K562 (cell line): ENCODE data around the gene ATP9B. TPM values are rescaled to one million over a fixed set of nuclear protein-coding genes. Genes with fewer than 3 reads are reported as not detected.

Experiments
- CREBBP ChIP-seq: IDR thresholded peaks from one replicate; pipeline ENCODE4 v1.6.1; 2012; ENCODE audit warnings: low read depth, mild to moderate bottlenecking, control low read depth, inconsistent platforms, low read length
- CSDE1 ChIP-seq, 2 experiments: fragments of 450-650 bp; IDR thresholded peaks; 2 replicates each; pipeline ENCODE4 v1.6.1; 2016; ENCODE audit warnings: mild to moderate bottlenecking in 1 of 2
- EHMT2 ChIP-seq: fragments of 450-650 bp; IDR thresholded peaks from 2 replicates; pipeline ENCODE4 v1.6.1; 2018; ENCODE audit warnings: antibody characterized with exemption
- FOSL1 ChIP-seq: fragments of 200-800 bp; sonication (Bioruptor generic); conservative IDR thresholded peaks from 2 replicates; pipeline ENCODE4 v1.6.1; 2016; ENCODE audit warnings: missing genetic modification characterization, missing compliant biosample characterization
- FOXJ3 ChIP-seq: sonication (generic); formaldehyde crosslinking; IDR thresholded peaks from 2 replicates; pipeline ENCODE4 v1.4.0; 2020; ENCODE audit warnings: mild to moderate bottlenecking, missing genetic modification reagents
- FOXM1 ChIP-seq, 2 experiments: fragments of 450-650 bp in 1 of 2; sonication (generic) in 1 of 2; formaldehyde crosslinking in 1 of 2; IDR thresholded peaks; 2 replicates each; pipeline versions ENCODE4 v1.6.1 to v1.9.0; 2017 to 2022; ENCODE audit warnings: low read depth in 2 of 2, mild to moderate bottlenecking in 2 of 2, missing genetic modification reagents in 1 of 2, moderate library complexity in 1 of 2
- HDAC8 ChIP-seq: fragments of 450-650 bp; IDR thresholded peaks from 2 replicates; pipeline ENCODE4 v1.6.1; 2016; ENCODE audit warnings: mild to moderate bottlenecking, missing genetic modification characterization, moderate library complexity, missing compliant biosample characterization
- KLF16 ChIP-seq: IDR thresholded peaks from 2 replicates; pipeline ENCODE4 v1.6.1; 2016; ENCODE audit warnings: antibody characterized with exemption
- MGA ChIP-seq: fragments of 450-650 bp; IDR thresholded peaks from 2 replicates; pipeline ENCODE4 v1.6.1; 2016; ENCODE audit warnings: mild to moderate bottlenecking, moderate library complexity
- NR0B1 ChIP-seq: fragments of 450-650 bp; IDR thresholded peaks from one replicate; pipeline ENCODE4 v1.6.1; 2018; ENCODE audit warnings: mild to moderate bottlenecking, moderate library complexity; ENCODE audit not compliant: partially characterized antibody
- NR3C1 ChIP-seq: sonication (generic); formaldehyde crosslinking; IDR thresholded peaks from 2 replicates; pipeline ENCODE4 v1.8.1; 2022; ENCODE audit warnings: missing genetic modification reagents
- PTRF ChIP-seq: fragments of 450-650 bp; IDR thresholded peaks from 2 replicates; pipeline ENCODE4 v1.6.1; 2016; ENCODE audit warnings: mild to moderate bottlenecking, missing genetic modification characterization, missing compliant biosample characterization
- USF2 ChIP-seq: sonication (generic); formaldehyde crosslinking; IDR thresholded peaks from 2 replicates; pipeline ENCODE4 v1.5.0; 2020; ENCODE audit warnings: missing genetic modification reagents
- ZNF174 ChIP-seq: fragments of 250-450 bp; sonication (Bioruptor Pico); IDR thresholded peaks from 2 replicates; pipeline ENCODE4 v1.4.0; 2020; ENCODE audit warnings: mild to moderate bottlenecking
- polyA plus RNA-seq, 8 experiments: library from polyadenylated mRNA; depleted of rRNA in 4 of 8; stranded (reverse) in 5 of 8; unstranded in 3 of 8; fragments of >200 nt; fragmentation: Nextera tagmentation in 2 of 8; fragmentation: Illumina TruSeq in 1 of 8; extraction: Ambion mirVana in 2 of 8; extraction: Trizol in 1 of 8; gene quantifications; 2 replicates each; pipeline versions ENCODE4 v1.2.1 to v1.2.3, GENCODE V29; 2011 to 2014; ENCODE audit warnings: inconsistent platforms in 1 of 8, missing spikeins in 1 of 8
- total RNA-seq, 7 experiments: library from RNA; depleted of rRNA in 6 of 7; stranded (reverse); fragments of >200 nt in 6 of 7; fragmentation: Illumina TruSeq in 2 of 7; extraction: Trizol in 2 of 7; gene quantifications; 2 replicates each; pipeline versions ENCODE4 v1.2.1 to v1.2.3, GENCODE V29; 2011 to 2021; ENCODE audit warnings: low replicate concordance in 1 of 7

ATP9B gene
- total and polyA plus RNA-seq, 9 of the 15 experiments (the other 6 are each of a cell fraction or from before 2014, with no cell fraction given): 0.66 to 13.2 (median 7.9) TPM

GRCh38 chr18:79068937-79069716 is at the start of gene ATP9B (continued):
- no peak for TF ChIP-seq FOXM1 (IDR thresholded peaks at IDR 0.05; ENCODE audit: low read depth)
- no peak for TF ChIP-seq FOXM1 (CRISPR knock-in tag; IDR thresholded peaks at IDR 0.05; ENCODE audit: low read depth)
- TF ChIP-seq NR3C1: peak; percentile 60; the same call in 1 of the 2 replicates
- peak; percentile 65 for TF ChIP-seq USF2 (CRISPR knock-in tag)
- TF ChIP-seq CREBBP: no peak
- TF ChIP-seq HDAC8 (tag): no peak
- no peak for TF ChIP-seq KLF16
- peak in 1 of 2 experiments; percentile 79; a peak in 1 of 4 replicates for TF ChIP-seq CSDE1 (IDR thresholded peaks at IDR 0.05)
- peak; percentile 61; the same call in 1 of the 2 replicates for TF ChIP-seq FOSL1
- no peak for TF ChIP-seq NR0B1
- TF ChIP-seq EHMT2: no peak
- no peak for TF ChIP-seq ZNF174 (CRISPR knock-in tag)
- no peak for TF ChIP-seq FOXJ3 (CRISPR knock-in tag)
- no peak for TF ChIP-seq PTRF (tag)
- peak; percentile 87 for TF ChIP-seq MGA
